ENCODE results near the gene UGT1A5.

DNA sequence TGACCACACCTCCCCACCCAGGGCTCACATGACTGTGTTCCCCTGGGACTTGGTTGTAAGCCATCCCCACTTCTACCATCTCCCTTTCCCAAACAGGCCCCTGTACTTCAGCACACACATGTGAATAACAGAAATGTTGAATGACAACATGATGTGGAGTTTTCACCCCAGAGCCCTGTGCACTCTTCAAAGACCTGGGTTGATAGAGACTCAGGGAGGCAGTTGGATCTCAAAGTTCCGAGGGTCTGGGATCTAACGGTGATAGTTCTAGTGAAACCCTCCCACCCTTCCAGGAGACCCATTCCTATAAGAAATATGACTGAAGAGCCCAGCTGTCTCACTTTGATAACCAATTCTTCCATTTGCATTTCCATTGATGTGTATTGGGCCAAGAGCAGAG, 65.3 kb downstream of the UGT1A5 start, which contains the start of gene MROH2A:
- TF ChIP-seq CEBPB (IDR thresholded peaks at IDR 0.05) (no peak), RAD21 (IDR thresholded peaks at IDR 0.05; ENCODE audit: low read depth) (no peak), YY1 (IDR thresholded peaks at IDR 0.05; ENCODE audit: low read depth) (no peak), EP300 (IDR thresholded peaks at IDR 0.05; ENCODE audit: borderline replicate concordance) (no peak), TEAD4 (IDR thresholded peaks at IDR 0.05) (no peak), TAF1 (IDR thresholded peaks at IDR 0.05; ENCODE audit: low read depth) (no peak), TCF12 (IDR thresholded peaks at IDR 0.05; ENCODE audit: low read depth) (no peak), CREB1 (IDR thresholded peaks at IDR 0.05; ENCODE audit: low read depth) (no peak), EGR1 (IDR thresholded peaks at IDR 0.05) (no peak), ZBTB7A (IDR thresholded peaks at IDR 0.05; ENCODE audit: low read depth) (no peak), NFIC (IDR thresholded peaks at IDR 0.05) (no peak)
- TF ChIP-seq, protein P1, sequence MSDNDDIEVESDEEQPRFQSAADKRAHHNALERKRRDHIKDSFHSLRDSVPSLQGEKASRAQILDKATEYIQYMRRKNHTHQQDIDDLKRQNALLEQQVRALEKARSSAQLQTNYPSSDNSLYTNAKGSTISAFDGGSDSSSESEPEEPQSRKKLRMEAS (IDR thresholded peaks at IDR 0.05): no peak
- TF ChIP-seq, protein P2, sequence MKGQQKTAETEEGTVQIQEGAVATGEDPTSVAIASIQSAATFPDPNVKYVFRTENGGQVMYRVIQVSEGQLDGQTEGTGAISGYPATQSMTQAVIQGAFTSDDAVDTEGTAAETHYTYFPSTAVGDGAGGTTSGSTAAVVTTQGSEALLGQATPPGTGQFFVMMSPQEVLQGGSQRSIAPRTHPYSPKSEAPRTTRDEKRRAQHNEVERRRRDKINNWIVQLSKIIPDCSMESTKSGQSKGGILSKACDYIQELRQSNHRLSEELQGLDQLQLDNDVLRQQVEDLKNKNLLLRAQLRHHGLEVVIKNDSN (IDR thresholded peaks at IDR 0.05): no peak
- TF ChIP-seq, protein P3, sequence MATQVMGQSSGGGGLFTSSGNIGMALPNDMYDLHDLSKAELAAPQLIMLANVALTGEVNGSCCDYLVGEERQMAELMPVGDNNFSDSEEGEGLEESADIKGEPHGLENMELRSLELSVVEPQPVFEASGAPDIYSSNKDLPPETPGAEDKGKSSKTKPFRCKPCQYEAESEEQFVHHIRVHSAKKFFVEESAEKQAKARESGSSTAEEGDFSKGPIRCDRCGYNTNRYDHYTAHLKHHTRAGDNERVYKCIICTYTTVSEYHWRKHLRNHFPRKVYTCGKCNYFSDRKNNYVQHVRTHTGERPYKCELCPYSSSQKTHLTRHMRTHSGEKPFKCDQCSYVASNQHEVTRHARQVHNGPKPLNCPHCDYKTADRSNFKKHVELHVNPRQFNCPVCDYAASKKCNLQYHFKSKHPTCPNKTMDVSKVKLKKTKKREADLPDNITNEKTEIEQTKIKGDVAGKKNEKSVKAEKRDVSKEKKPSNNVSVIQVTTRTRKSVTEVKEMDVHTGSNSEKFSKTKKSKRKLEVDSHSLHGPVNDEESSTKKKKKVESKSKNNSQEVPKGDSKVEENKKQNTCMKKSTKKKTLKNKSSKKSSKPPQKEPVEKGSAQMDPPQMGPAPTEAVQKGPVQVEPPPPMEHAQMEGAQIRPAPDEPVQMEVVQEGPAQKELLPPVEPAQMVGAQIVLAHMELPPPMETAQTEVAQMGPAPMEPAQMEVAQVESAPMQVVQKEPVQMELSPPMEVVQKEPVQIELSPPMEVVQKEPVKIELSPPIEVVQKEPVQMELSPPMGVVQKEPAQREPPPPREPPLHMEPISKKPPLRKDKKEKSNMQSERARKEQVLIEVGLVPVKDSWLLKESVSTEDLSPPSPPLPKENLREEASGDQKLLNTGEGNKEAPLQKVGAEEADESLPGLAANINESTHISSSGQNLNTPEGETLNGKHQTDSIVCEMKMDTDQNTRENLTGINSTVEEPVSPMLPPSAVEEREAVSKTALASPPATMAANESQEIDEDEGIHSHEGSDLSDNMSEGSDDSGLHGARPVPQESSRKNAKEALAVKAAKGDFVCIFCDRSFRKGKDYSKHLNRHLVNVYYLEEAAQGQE (IDR thresholded peaks at IDR 0.05; ENCODE audit: low read depth): no peak

Data from Ishikawa (cell line).